HG02642 (cell line): Measurements from ENCODE around the gene SLC1A6.
"Not testable (repeated sequence)": the region's sequence is repeated elsewhere in the genome, so short reads cannot be mapped to it uniquely, and the experiment has no call there.

Experiments used
- ATAC-seq: cut with Tn5 transposase; IDR thresholded peaks from one replicate; pipeline ENCODE4 v1.9.1; 2021; ENCODE audit warnings: mild to moderate bottlenecking; ENCODE audit not compliant: unreplicated experiment, poor library complexity

The SLC1A6 gene

GRCh38 chr19:14979476-14980255, at the start of gene SLC1A6:
SLC1A6 (minus strand) TSS chr19:14979864; CDS start chr19:14972910, 6,954 bp downstream.
- ATAC-seq = no peak

GRCh38 chr19:15028490-15028889, 48.8 kb upstream of the SLC1A6 start:
- no peak for ATAC-seq

GRCh38 chr19:15025217-15025616, 45.6 kb upstream of the SLC1A6 start:
- ATAC-seq = no peak

GRCh38 chr19:15022752-15023151, 43.1 kb upstream of the SLC1A6 start:
- ATAC-seq = no peak

GRCh38 chr19:15021286-15022007, 41.8 kb upstream of the SLC1A6 start:
- no peak for ATAC-seq

GRCh38 chr19:15018836-15019235, 39.2 kb upstream of the SLC1A6 start:
- not testable (repeated sequence) for ATAC-seq

GRCh38 chr19:15015946-15016542, 36.4 kb upstream of the SLC1A6 start:
- ATAC-seq = no peak

GRCh38 chr19:15014579-15014978, 34.9 kb upstream of the SLC1A6 start:
- no peak for ATAC-seq

GRCh38 chr19:15010501-15011300, 31.0 kb upstream of the SLC1A6 start:
- no peak for ATAC-seq

- no peak for ATAC-seq
Observed at GRCh38 chr19:15008308-15008707, 28.6 kb upstream of the SLC1A6 start.

GRCh38 chr19:14997981-14998380, 18.3 kb upstream of the SLC1A6 start:
- no peak for ATAC-seq

- no peak for ATAC-seq
Observed at GRCh38 chr19:14992780-14993179, 13.1 kb upstream of the SLC1A6 start.

GRCh38 chr19:14985133-14985532, 5.5 kb upstream of the SLC1A6 start:
- no peak for ATAC-seq

GRCh38 chr19:14978161-14978776, 1.4 kb downstream of the SLC1A6 start:
- ATAC-seq = no peak

- no peak for ATAC-seq
Observed at GRCh38 chr19:14977128-14977527, 2.5 kb downstream of the SLC1A6 start.

GRCh38 chr19:14974488-14974887, 5.2 kb downstream of the SLC1A6 start:
- no peak for ATAC-seq

GRCh38 chr19:14972676-14973075, 7.0 kb downstream of the SLC1A6 start:
- no peak for ATAC-seq

GRCh38 chr19:14971474-14971873, 8.2 kb downstream of the SLC1A6 start:
- no peak for ATAC-seq

- no peak for ATAC-seq
Observed at GRCh38 chr19:14968247-14968646, 11.4 kb downstream of the SLC1A6 start.
